NCI-H345 (cell line): ENCODE results near the gene STPG3.
"Not testable (repeated sequence)": the region's sequence is repeated elsewhere in the genome, so short reads cannot be mapped to it uniquely, and the experiment has no call there.

Experiments
- DNase-seq: peaks from one replicate; lab custom pipeline; 2025; lab: John Stamatoyannopoulos, UW

Gene STPG3

DNA sequence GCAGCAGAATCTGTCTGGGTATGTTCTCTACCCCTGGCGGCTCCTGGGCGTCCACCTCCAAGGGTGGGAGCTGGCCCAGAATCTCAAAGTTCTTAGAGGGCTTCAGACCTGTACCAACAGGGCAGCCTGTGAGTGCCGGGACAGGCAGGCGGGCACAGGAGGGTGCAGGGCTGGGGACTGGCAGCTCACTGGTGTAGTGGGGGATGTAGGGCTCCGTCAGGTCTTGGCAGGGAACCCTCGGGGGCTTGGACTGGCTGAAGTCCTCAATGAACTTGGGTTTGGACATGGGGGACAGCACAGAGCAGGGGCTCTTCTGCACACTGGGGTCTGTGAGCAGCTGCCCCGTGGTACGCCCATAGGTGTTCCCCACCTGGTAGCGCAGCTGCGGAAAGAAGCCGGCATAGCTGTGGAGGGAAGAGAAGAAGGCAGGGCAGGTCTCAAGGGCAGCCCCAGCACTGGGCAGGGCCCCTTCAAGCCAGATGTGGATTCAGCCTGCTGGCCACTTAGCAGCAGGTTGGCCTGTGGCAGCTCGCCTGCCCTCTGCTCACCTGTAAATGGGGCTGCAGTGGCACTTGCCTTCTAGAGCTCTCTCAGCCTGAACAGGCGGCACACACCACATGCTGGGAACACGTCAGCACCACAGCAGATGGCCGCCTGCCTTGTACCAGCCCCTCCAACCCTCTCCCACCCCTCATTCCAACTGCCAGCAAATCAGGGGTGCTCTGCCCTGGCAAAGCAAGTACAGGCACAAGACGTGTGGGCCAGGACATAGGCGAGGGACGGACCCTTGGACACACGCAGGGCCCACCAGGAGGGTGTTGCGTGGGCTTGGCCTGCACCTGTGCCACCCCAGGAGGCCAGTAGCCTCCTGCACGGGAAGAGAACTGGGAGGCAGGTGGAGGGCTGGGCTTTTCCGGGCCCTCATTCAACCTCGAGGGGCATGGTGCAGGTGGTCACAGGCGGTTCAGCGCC lies 5.3 kb upstream of the STPG3 start:
- peak; percentile 68 for DNase-seq

DNA sequence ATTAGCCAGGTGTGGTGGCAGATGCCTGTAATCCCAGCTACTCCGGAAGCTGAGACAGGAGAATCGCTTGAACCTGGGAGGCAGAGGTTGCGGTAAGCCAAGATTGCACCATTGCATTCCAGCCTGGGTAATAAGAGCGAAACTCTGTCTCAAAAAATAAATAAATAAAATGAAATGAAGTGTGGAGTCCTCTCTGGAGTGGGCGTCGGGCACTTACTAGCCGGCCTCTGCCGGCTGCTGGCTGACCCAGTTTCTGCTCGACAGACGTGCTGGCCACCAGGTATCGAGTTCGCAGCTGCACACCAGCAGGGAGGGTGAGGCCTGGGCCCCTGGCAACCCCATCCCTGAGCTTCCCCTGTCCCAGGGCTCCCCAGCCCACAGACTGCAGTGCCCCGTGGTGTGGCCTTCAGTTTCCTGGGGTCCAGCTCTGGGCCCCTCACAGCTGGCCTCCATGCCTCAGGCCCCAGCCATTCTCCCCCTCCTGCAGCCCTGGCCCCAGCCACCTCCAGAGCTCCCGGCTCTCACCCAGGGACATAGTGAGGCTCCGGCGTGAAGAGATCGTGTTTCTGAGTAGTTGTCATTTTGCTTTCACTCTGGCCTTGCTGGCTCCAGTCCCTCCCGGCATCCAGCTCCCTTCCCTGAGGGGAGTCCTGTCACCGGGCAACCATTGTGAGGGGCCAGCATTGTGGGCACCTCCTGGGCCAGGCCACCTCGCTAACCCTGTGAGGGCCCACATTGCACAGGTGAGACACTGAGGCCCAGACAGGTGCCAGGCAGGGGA lies 3.8 kb upstream of the STPG3 start:
- DNase-seq: no peak

DNA sequence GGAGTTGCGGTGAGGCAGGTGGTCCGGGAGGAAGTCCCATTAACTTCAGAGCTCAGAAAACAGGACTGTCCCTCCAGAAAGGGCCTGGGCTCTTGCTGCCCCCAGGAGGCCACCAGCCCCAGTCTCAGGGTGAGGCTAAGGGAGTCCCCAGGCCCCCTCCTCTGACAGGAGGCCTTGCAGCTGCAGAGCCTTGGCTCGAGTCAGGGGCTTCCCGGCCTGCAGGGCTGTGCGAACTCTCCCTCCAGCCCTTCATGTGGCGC lies 3.2 kb upstream of the STPG3 start:
- DNase-seq: no peak

DNA sequence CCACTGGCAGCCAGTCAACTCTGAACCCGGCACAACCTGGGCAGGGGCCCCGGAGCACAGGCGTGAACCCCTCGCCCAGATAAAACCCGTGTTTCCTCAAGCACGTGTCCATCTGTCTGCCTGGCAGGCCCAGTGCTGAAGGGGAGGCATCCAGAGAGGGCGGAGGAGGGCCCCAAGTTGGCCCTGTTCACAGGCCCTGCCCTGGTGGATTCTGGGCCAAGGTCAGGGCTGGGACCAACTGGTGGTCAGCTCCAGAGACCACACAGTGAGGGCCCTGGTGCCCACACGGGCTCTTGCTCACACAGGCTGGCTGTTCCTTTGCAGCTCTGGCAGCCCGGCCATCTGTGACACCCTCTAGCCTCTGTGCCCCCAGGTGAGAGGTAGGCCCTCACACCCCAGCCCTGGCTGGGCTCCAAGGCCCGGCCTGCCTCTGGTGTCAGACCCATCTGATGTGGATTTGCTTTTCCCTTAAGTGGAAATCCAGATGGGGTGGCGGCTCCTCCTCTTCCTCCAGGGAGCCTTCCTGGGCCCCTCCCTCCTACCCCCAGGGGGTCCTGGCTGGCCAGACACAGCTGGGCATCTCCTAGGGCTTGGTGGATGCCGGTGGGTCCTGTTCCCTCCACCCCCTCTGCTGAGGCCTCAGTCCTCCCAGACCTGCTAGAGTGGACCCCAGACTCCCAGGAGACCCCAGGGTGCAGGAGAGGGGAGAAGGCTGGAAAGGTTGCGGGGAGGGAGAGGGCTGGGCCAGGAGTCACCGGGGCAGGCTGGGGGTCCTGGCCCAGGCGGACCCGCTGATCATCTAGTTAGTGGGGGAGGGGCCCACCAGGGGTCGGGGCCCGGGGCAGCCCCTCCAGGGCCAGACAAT lies 525 bp upstream of the STPG3 start:
- no peak for DNase-seq

DNA sequence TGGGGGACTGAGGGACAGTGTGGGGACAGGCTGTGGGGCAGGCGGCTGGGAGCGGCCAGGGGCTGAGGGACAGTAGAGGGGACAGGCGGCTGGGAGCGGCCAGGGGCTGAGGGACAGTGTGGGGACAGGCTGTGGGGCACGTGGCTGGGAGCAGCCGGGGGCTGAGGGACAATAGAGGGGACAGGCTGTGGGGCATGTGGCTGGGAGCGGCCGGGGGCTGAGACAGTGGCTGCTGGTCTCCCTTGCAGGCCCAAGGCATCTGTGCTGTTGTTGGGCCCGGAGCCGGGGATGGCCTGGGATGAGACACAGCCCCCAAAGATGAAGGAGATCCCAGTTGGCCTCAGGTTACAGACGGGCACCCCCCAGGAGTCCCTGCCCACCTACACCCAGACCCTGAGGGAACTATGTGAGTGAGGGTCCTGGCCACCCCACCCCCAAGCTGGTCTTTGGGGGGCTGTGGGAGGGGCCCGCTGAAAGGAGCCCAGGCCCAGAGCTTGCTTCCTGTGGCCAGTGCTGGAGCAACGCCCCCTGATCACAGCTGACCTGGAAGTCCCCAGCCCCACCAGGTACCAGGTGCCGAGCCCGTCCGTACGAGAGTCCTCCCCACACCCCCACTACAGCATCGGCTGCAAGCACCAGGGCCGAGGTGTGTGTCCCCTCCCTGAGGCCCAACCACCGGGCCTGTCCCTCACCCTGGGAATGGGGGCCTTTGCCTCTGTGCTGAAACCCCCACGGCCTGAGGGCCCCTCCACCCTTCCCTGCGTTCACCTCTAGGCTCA lies 593 bp downstream of the STPG3 start:
- no peak for DNase-seq

DNA sequence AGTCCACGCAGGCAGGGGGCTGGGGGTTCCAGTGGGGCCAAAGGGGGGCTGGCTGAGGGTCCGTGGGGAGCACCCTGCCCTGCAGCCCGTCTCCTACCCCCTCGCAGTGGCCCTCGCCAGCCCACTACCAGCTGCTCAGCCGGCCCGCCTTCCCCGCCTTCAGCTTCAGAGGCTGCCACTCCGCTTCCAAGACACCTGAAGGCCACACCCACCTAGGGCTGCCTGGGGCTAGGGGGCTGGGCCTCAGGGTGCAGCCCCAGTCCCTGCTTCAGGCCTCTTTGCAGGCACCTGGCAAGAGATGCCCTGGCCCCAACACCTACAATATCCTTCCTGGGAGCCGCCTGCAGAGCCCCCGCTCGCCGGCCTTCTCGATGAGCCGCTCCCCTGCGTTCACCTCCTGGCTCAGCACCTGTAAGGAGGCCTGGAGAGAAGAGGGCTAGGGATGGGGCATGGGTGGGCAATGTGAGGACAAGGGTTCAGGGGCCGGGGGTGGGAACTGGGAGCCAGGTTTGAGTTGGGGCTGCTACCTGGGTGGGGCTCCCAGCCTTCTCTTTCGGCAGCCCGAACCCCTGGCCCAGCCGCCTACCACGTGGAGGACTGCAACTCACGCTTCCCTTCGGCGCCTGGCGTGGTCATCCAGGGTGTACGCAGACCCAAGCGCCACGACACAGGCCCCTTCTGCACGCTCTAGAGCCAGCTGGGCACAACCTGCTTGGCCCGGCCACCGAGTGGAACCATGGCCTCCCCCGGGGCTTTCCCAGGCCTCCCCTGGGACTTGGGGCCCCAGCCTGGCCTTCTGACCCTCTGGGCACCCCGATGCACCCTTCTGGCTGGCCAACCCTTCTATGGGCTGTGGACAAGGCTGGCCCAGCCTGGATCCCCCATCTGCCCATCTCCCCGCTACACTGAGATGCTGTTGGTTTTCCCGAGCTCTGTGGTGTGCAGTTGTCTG lies 1.7 kb downstream of the STPG3 start:
- DNase-seq: peak; percentile 58

DNA sequence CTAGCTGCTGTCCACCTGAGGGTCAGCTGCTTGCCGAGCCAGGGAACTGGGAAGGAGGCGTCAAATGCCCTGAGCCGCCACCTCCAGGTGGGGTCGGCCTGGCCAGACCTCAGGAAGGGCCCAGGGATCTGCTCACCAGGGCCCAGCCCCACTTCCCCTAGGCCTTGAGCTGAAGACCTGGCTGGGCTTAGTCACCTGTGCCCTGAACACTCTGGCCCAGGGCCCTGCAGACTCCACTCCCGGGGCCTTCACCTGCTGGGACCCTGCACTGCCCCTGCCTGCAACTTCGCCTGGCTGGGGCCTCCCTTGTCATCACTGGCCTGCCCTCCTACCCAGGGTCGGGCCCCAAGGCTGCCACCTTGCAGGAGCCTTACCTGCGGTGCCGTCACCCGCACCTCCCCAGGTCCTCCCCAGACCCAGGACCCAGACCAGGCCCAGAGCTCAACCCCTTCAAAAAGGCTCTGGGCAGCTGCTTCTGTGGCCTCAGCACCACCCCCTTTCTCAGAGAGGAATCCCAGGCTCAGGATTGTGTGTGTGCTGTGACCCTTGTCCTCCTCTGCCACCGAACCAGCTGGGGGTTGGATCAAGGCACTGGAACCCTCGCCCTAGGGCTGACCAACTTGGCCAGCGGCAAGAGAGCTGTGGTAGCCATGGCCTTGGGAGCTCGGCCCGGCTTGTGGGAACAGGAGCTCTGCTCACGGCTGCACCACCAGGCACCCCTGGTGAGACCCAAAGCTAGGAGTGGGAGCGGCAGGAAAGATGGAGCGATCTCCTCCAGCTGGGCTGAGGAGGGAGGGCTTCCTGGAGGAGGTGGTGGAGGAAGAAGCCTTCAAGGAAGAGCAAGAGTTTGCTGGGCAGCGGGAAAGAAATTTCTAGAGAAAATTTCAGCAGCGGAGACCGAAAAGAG lies 2.9 kb downstream of the STPG3 start:
- no peak for DNase-seq

DNA sequence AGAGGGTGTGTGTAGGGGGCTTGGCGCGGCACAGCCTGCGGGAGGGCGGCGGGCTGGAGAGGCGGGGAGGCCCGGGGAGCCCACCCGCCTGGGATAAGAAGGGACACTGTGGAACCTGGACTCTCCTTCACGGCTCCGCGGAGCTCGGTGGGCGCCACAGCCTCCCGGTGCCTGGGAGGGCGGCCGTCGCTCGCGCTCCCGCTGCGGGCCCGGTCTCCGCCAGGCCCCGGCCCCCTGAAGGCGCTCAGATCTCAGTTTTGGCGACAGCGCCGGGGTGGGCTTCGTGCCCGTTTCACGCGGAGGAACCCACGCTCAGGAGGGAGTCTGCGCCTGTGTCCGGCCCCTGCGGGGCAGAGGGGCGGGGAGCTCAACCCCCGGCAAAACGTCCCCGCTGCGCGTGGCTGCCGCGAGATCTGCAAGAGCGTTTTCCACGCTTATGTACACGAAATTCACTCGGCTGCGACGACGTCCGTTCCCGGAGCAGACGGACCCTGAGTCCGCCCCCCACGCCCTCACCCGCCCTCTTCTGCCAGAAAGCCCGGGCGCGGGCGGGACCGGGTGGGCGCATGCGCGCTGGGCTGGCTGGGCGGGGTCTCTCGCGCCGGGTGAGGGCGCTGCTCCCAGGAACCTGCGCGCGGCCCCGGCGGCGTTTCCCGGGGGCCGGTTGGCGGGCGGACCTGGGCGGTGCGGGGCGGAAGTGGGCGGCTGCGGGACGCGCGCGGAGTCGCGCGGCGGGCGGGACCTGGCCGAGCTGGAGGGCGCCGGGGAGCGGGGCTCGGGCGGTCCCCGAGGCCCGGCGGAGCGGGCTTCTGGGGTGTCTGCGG lies 3.8 kb downstream of the STPG3 start, which contains the start of gene NELFB:
TSS of gene NELFB (plus strand) at position 704 of the 824 bp plus-strand sequence.
- peak; percentile 92 for DNase-seq

DNA sequence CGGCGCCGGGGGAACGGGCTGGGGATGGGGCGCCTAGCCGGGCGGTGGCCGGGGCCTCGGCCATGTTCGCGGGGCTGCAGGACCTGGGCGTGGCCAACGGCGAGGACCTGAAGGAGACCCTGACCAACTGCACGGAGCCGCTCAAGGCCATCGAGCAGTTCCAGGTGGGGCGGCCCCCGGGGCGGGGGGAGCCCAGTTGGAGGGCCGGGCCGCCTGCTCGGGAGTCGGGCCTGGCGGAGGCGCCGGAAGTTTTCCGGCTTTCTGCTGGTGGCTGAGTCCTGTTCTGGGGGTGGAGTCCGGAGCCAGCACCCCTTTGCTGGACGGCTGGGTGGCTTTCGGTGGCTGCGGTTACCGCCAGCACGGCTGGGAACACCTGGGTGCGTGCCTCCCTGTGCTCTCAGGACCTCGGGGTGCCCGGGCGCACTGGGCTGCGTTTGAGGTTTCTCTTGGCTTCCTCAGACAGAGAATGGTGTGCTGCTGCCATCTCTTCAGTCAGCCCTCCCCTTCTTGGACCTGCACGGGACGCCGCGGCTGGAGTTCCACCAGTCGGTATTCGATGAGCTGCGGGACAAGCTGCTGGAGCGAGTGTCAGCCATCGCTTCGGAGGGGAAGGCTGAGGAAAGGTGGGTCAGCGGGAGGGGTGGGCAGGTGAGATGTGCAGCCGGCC lies 4.5 kb downstream of the STPG3 start:
- DNase-seq: peak; percentile 70

DNA sequence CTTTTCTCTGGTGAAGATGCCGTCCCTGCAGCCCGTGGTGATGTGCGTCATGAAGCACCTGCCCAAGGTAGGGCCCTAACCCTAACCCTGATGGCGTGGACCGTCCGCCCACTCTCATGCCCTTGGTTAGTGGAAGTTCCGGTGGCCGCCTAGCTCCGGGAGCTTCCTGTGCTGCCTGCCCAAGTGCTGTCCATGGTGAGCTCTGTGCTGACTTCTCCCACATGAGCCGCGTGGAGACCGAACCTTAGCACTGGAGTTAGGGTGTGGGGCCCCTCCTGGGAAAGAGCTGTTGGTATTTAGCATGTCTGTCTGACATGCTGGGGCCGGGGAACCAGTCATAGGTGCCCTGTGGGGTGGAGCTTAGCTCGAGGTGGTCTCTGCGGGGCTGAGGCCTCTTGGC lies 5.3 kb downstream of the STPG3 start:
- no peak for DNase-seq

DNA sequence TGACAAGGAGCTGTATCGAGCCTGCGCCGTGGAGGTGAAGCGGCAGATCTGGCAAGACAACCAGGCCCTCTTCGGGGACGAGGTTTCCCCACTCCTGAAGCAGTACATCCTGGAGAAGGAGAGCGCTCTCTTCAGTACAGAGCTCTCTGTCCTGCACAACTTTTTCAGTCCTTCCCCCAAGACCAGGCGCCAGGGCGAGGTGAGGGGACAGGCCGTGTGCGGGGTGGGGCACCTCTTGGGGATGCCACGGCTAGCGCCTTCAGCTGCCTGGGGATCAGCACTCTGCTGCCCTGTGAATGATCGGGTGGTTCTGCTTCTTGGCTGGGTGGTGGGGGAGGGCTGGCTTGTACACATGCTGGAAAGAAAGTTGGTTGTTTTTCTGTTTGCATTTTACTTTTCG lies 5.8 kb downstream of the STPG3 start:
- DNase-seq: no peak

DNA sequence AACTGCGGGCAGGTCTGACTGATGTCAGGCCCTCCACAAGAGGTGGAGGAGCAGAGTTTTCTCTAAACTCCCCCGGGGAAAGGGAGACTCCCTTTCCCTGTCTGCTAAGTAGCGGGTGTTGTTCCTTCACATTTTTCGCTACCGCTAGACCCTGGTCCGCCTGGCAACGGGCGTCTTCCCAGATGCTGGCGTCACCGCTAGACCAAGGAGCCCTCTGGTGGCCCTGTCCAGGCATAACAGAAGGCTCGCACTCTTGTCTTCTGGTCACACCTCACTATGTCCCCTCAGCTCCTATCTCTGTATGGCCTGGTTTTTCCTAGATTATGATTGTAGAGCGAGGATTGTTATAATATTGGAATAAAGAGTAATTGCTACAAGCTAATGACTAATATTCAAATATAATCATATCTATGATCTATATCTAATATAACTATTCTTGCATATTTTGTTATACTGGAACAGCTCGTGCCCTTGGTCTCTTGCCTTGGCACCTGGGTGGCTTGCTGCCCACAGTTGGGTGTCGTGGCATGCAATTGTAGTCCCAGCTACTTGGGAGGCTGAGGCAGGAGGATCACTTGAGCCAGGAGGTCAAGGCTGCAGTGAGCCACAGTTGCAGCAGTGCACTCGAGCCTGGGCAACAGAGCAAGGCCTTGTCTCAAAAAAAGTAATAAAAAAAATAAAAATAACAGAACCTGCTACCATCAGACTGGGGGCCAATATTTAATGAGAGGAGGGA lies 11.3 kb downstream of the STPG3 start:
- not testable (repeated sequence) for DNase-seq

DNA sequence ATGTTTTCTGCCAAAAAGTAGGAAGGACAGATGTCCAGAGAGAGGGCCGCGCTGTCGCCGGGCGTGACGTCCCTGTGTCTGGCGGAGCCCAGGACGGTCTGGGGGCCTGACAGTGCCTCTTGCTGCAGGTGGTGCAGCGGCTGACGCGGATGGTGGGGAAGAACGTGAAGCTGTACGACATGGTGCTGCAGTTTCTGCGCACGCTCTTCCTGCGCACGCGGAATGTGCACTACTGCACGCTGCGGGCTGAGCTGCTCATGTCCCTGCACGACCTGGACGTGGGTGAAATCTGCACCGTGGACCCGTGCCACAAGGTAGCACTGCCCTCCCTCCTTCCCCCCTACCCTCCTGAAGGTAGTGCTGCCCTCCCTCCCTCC lies 11.8 kb downstream of the STPG3 start:
- no peak for DNase-seq

DNA sequence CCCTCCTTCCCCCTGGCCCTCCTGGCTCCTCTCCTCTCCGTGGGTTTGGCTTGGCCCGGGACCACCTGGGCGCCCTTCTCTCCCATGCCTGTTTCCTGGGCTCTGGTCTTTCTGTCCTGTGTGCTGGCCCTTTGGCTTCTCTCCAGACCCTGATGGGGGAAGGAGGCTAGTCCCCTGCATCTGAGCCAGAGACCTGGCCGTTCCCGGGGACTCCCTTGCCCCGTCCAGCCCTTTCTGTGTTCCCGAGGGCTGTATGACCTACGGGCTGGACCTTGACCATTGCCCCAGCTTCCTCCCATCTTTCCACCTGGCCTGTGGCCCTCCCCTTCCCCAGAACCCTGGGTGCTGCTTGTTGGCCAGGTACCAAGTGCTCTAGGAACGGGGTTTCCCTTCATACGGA lies 12.4 kb downstream of the STPG3 start:
- no peak for DNase-seq

DNA sequence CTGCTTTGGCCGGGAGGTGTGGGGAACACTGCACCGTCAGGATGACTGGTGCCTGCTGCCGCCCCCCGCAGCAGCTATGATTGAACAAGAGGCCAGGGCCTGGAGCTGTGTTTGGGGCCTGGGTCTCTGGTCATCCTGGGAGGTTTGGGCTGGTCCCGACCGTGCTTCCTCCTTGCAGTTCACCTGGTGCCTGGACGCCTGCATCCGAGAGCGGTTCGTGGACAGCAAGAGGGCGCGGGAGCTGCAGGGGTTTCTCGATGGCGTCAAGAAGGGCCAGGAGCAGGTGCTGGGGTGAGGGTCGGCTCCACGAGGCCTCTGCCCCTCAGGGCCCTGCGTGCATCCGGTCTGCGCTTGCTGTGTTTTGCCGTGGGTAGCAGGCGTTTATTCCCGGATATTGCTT lies 13.0 kb downstream of the STPG3 start:
- DNase-seq: no peak

DNA sequence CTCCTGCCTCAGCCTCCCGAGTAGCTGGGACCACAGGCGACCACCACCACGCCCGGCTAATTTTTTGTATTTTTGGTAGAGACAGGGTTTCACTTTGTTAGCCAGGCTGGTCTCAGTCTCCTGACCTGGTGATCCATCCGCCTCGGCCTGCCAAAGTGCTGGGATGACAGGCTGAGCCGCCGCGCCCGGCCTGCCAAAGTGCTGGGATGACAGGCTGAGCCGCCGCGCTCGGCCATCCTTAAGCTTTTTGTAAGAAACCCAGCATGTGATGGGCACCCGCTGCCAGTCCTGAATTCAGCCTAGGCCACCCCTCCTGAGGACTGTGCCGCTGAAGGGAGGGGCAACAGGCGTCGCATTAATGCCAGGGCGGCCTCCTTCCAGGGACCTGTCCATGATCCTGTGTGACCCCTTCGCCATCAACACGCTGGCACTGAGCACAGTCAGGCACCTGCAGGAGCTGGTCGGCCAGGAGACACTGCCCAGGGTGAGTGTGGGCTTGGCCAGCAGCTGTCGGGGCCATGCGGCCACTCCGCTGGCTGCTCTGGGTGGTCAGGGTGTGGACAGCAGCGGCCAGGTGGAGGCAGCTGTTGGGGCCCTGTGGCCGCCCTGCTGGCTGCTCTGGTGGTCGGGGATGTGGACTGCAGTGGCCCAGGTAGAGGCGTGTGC lies 14.5 kb downstream of the STPG3 start:
- DNase-seq: no peak

DNA sequence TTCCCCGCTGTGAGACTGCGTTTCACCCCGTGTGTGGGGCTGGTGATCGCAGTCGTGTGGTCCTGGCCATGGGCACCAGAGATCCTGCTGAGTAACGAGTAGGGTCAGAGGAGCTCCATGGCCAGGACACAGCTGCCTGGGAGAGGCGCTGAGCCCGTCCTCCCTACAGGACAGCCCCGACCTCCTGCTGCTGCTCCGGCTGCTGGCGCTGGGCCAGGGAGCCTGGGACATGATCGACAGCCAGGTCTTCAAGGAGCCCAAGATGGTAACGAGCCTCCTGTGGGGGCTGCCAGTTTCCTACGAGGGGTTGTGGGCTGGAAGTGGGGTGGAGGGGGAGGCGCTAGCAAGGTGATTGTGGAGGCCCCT lies 15.1 kb downstream of the STPG3 start:
- no peak for DNase-seq
